K562 (cell line): ENCODE data around the gene CCDC54. TPM values are rescaled to one million over a fixed set of nuclear protein-coding genes. Genes with fewer than 3 reads are reported as not detected.

Source experiments
- ATAC-seq: fragments of 200-7000 bp; cut with Tn5 transposase; 3 replicates; pipeline ENCODE4 v1.9.1; 2020; ENCODE audit warnings: moderate library complexity
- Bru-seq: library from RNA; stranded (reverse); fragments of 400-500 nt; gene quantifications from one replicate; lab custom pipeline; 2021; lab: Mats Ljungman, UMichigan
- BruChase-seq, 2 experiments: library from RNA; stranded (reverse); fragments of 400-500 nt; gene quantifications; one replicate each; lab custom pipeline; 2021; lab: Mats Ljungman, UMichigan
- BruUV-seq: library from RNA; stranded (reverse); fragments of 400-500 nt; replicated peaks from 2 replicates; lab custom pipeline; 2021; lab: Mats Ljungman, UMichigan
- CTCF ChIA-PET: fragments of 300-600 bp; formaldehyde crosslinking; extraction: SDS; loops from one replicate; lab custom pipeline; 2021; ENCODE audit warnings: low intra/inter-chr PET ratio; lab: Yijun Ruan, JAX
- POLR2A ChIA-PET: fragments of 300-600, 350-650 bp; sonication (Branson Sonifier 250); formaldehyde crosslinking; extraction: SDS; loops from one replicate; lab custom pipeline; 2021; ENCODE audit warnings: antibody characterized with exemption, inconsistent platforms; lab: Yijun Ruan, JAX
- DNase-seq, 4 experiments: peaks; one replicate each; pipeline versions ENCODE4 v3.0.0 to v3.0.0-alpha.2; 2011 to 2018; ENCODE audit warnings: low spot score in 3 of 4, mixed read lengths in 3 of 4; ENCODE audit errors: extremely low read depth in 1 of 4
- FAIRE-seq: peaks from 2 replicates; lab custom pipeline; 2011; peaks lifted over from hg19 to GRCh38; lab: Jason Lieb, UNC
- H2AFZ ChIP-seq: 2 replicates; pipeline ENCODE4 v1.6.0; 2011; ENCODE audit warnings: low read depth, low read length, control low read depth, inconsistent platforms
- H3K27ac ChIP-seq: fragments of 200-600 bp; 3 replicates; pipeline ENCODE4 v1.8.0; 2011; ENCODE audit warnings: low read depth, mild to moderate bottlenecking, control low read depth, inconsistent platforms, low read length, moderate library complexity, mixed read lengths; ENCODE audit errors: extremely low read depth
- H3K27me3 ChIP-seq, 2 experiments: fragments of 300-600 bp in 1 of 2; 2 replicates in 1 of 2; 3 replicates in 1 of 2; pipeline versions ENCODE4 v1.6.0 to v1.8.0; 2011; ENCODE audit warnings: inconsistent platforms in 2 of 2, low read length in 2 of 2, mild to moderate bottlenecking in 1 of 2, mixed read lengths in 1 of 2, moderate library complexity in 1 of 2; ENCODE audit not compliant: control insufficient read depth in 2 of 2, insufficient read depth in 2 of 2
- H3K36me3 ChIP-seq: fragments of 300-600 bp; 3 replicates; pipeline ENCODE4 v1.8.0; 2011; ENCODE audit warnings: mild to moderate bottlenecking, low read length, inconsistent platforms; ENCODE audit not compliant: control insufficient read depth, insufficient read depth
- H3K4me1 ChIP-seq, 2 experiments: fragments of 200-600 bp in 1 of 2; replicated peaks in 1 of 2; 2 replicates in 1 of 2; 3 replicates in 1 of 2; pipeline versions ENCODE4 v1.5.1 to v1.8.0; 2011; ENCODE audit warnings: inconsistent platforms in 2 of 2, low read length in 2 of 2, mild to moderate bottlenecking in 1 of 2, mixed read lengths in 1 of 2, moderate library complexity in 1 of 2; ENCODE audit not compliant: control insufficient read depth in 2 of 2, insufficient read depth in 2 of 2
- H3K4me2 ChIP-seq: 2 replicates; pipeline ENCODE4 v1.6.1; 2011; ENCODE audit warnings: low read length, control low read depth, inconsistent platforms, mixed read lengths; ENCODE audit not compliant: insufficient read depth
- H3K4me3 ChIP-seq: fragments of 200-600 bp; sonication (generic), shearing (Covaris generic); 2 replicates; pipeline ENCODE4 v1.5.1; 2016; ENCODE audit warnings: control low read depth, inconsistent platforms
- H3K79me2 ChIP-seq: fragments of 200-600 bp; 3 replicates; pipeline ENCODE4 v1.8.0; 2011; ENCODE audit warnings: low read length, inconsistent platforms; ENCODE audit not compliant: control insufficient read depth, insufficient read depth
- H3K9ac ChIP-seq, 2 experiments: 2 replicates each; pipeline versions ENCODE4 v1.6.0 to v1.6.1; 2011; ENCODE audit warnings: low read depth in 2 of 2, low read length in 2 of 2, control low read depth in 1 of 2, inconsistent platforms in 1 of 2, mild to moderate bottlenecking in 1 of 2, mixed read lengths in 1 of 2; ENCODE audit not compliant: insufficient read depth in 1 of 2
- H3K9me1 ChIP-seq: one replicate; pipeline ENCODE4 v1.6.0; 2011; ENCODE audit warnings: inconsistent platforms, mild to moderate bottlenecking, low read length, moderate library complexity; ENCODE audit not compliant: control insufficient read depth, insufficient read depth
- H3K9me3 ChIP-seq: replicated peaks from 2 replicates; pipeline ENCODE4 v1.5.1; 2011; ENCODE audit warnings: low read depth, low read length, inconsistent platforms; ENCODE audit not compliant: control insufficient read depth, insufficient read depth
- H4K20me1 ChIP-seq: replicated peaks from 2 replicates; pipeline ENCODE4 v1.6.1; 2011; ENCODE audit warnings: low read length, inconsistent platforms, mixed read lengths; ENCODE audit not compliant: control insufficient read depth, insufficient read depth
- BCLAF1 ChIP-seq, 2 experiments: fragments of 450-650 bp in 1 of 2; IDR thresholded peaks; 2 replicates each; pipeline ENCODE4 v1.6.1; 2011 to 2017; ENCODE audit warnings: low read depth in 2 of 2, antibody characterized with exemption in 1 of 2, borderline replicate concordance in 1 of 2, low read length in 1 of 2, mild to moderate bottlenecking in 1 of 2, mixed read lengths in 1 of 2; ENCODE audit not compliant: control insufficient read depth in 1 of 2
- MITF ChIP-seq: IDR thresholded peaks from 2 replicates; pipeline ENCODE4 v1.6.1; 2014; ENCODE audit warnings: antibody characterized with exemption
- NR1H2 ChIP-seq: sonication (generic); formaldehyde crosslinking; IDR thresholded peaks from 2 replicates; pipeline ENCODE4 v1.4.0; 2020; ENCODE audit warnings: mild to moderate bottlenecking, missing genetic modification reagents
- PCBP1 ChIP-seq: fragments of 200-400 bp; formaldehyde crosslinking; IDR thresholded peaks from 2 replicates; pipeline ENCODE4 v1.6.1; 2018; ENCODE audit warnings: mild to moderate bottlenecking, low read depth, low read length; ENCODE audit not compliant: poor library complexity, severe bottlenecking
- SNIP1 ChIP-seq: fragments of 450-650 bp; IDR thresholded peaks from 2 replicates; pipeline ENCODE4 v1.7.1; 2017; ENCODE audit warnings: low read depth, mild to moderate bottlenecking
- STAT5B ChIP-seq: fragments of 250-450 bp; sonication (Bioruptor Pico); IDR thresholded peaks from 2 replicates; pipeline ENCODE4 v1.8.0; 2021; ENCODE audit warnings: mild to moderate bottlenecking, inconsistent platforms
- TEAD1 ChIP-seq, 2 experiments: fragments of 450-650 bp in 1 of 2; sonication (generic) in 1 of 2; formaldehyde crosslinking; IDR thresholded peaks; 2 replicates each; pipeline versions ENCODE4 v1.4.0 to v1.8.0; 2020 to 2022; ENCODE audit warnings: mild to moderate bottlenecking in 2 of 2, missing genetic modification reagents in 1 of 2
- TOE1 ChIP-seq, 2 experiments: fragments of 450-650 bp in 1 of 2; sonication (generic) in 1 of 2; formaldehyde crosslinking in 1 of 2; IDR thresholded peaks; 2 replicates each; pipeline versions ENCODE4 v1.7.1 to v1.8.0; 2016 to 2022; ENCODE audit warnings: borderline replicate concordance in 2 of 2, mild to moderate bottlenecking in 2 of 2, antibody characterized with exemption in 1 of 2, inconsistent platforms in 1 of 2, low read depth in 1 of 2, missing genetic modification reagents in 1 of 2, moderate library complexity in 1 of 2
- ZFP30 ChIP-seq: fragments of 250-450 bp; sonication (Bioruptor Pico); IDR thresholded peaks from 2 replicates; pipeline ENCODE4 v1.8.0; 2022; ENCODE audit warnings: moderate library complexity, mild to moderate bottlenecking, inconsistent platforms, borderline replicate concordance
- ZNF174 ChIP-seq: fragments of 250-450 bp; sonication (Bioruptor Pico); IDR thresholded peaks from 2 replicates; pipeline ENCODE4 v1.4.0; 2020; ENCODE audit warnings: mild to moderate bottlenecking
- ZNF76 ChIP-seq: fragments of 250-450 bp; sonication (Bioruptor Pico); IDR thresholded peaks from 2 replicates; pipeline ENCODE4 v1.4.0; 2020; ENCODE audit warnings: mild to moderate bottlenecking, moderate library complexity, borderline replicate concordance
- in situ Hi-C: fragments of 300-500 bp; cut with MboI; formaldehyde crosslinking; loops from 4 replicates; pipeline ENCODE4 v1.15.0; 2018; ENCODE audit warnings: inconsistent platforms, mixed read lengths
- intact Hi-C: fragments of 100-400 bp; cut with micrococcal nuclease; formaldehyde crosslinking; loops from 2 replicates; pipeline ENCODE4 v1.14.2; 2022
- long read RNA-seq, 3 experiments: library from polyadenylated mRNA in 2 of 3; library from RNA in 1 of 3; unstranded in 2 of 3; stranded (forward) in 1 of 3; transcript quantifications; one replicate each; pipeline ENCODE4 v2.0.0, GENCODE V29; 2019 to 2022
- polyA minus RNA-seq, 3 experiments: library from RNA; depleted of rRNA, polyadenylated mRNA; stranded (reverse); fragments of >200 nt; gene quantifications; 2 replicates each; pipeline ENCODE4 v1.2.3, GENCODE V29; 2011
- polyA plus RNA-seq, 8 experiments: library from polyadenylated mRNA; depleted of rRNA in 4 of 8; stranded (reverse) in 5 of 8; unstranded in 3 of 8; fragments of >200 nt; fragmentation: Nextera tagmentation in 2 of 8; fragmentation: Illumina TruSeq in 1 of 8; extraction: Ambion mirVana in 2 of 8; extraction: Trizol in 1 of 8; gene quantifications; 2 replicates each; pipeline versions ENCODE4 v1.2.1 to v1.2.3, GENCODE V29; 2011 to 2014; ENCODE audit warnings: inconsistent platforms in 1 of 8, missing spikeins in 1 of 8
- total RNA-seq, 7 experiments: library from RNA; depleted of rRNA in 6 of 7; stranded (reverse); fragments of >200 nt in 6 of 7; fragmentation: Illumina TruSeq in 2 of 7; extraction: Trizol in 2 of 7; gene quantifications; 2 replicates each; pipeline versions ENCODE4 v1.2.1 to v1.2.3, GENCODE V29; 2011 to 2021; ENCODE audit warnings: low replicate concordance in 1 of 7

Gene CCDC54
- not detected in 2 replicates for total RNA-seq (2011; cell fraction: chromatin; rRNA removed; ENCODE audit: low replicate concordance)
- total RNA-seq (2011; cell fraction: nucleolus; rRNA removed), result not detected in 2 replicates
- not detected in 2 replicates for total RNA-seq (2011; cell fraction: nucleoplasm; rRNA removed)
- total RNA-seq (2014; rRNA removed) (not detected in 2 replicates), total RNA-seq (2014; rRNA removed; fragmentation: Illumina TruSeq; extraction: Trizol) (not detected in 2 replicates), total RNA-seq (2015; rRNA removed; fragmentation: Illumina TruSeq; extraction: Trizol) (not detected in 2 replicates), total RNA-seq (2021) (not detected in 2 replicates), polyA plus RNA-seq (2011; rRNA removed) (not detected in 2 replicates), polyA plus RNA-seq (2014; fragmentation: Illumina TruSeq; extraction: Trizol) (not detected in 2 replicates), polyA plus RNA-seq (2014; fragmentation: Nextera tagmentation; extraction: Ambion mirVana) (not detected), polyA plus RNA-seq (2014; rRNA removed) (not detected in 2 replicates), polyA minus RNA-seq (2011; rRNA and poly(A)+ RNA removed) (not detected in 2 replicates), Bru-seq, nascent RNA (not detected), BruChase-seq, experiment 1, labeled RNA remaining after a 2-hour chase (not detected), BruChase-seq, experiment 2, labeled RNA remaining after a 6-hour chase (not detected)
- not detected in 2 replicates for polyA plus RNA-seq (2011; cell fraction: cytosol; rRNA removed)
- polyA plus RNA-seq (2011; cell fraction: nucleus; rRNA removed), result not detected in 2 replicates
- polyA plus RNA-seq (2012), result not detected in 2 replicates
- not detected in 2 replicates for polyA minus RNA-seq (2011; cell fraction: cytosol; rRNA and poly(A)+ RNA removed)
- not detected in 2 replicates for polyA minus RNA-seq (2011; cell fraction: nucleus; rRNA and poly(A)+ RNA removed)
- long read RNA-seq, experiment 1, result 0 reads
- long read RNA-seq, experiment 2, result 0 reads
- long read RNA-seq, experiment 3, result 0 reads

DNA sequence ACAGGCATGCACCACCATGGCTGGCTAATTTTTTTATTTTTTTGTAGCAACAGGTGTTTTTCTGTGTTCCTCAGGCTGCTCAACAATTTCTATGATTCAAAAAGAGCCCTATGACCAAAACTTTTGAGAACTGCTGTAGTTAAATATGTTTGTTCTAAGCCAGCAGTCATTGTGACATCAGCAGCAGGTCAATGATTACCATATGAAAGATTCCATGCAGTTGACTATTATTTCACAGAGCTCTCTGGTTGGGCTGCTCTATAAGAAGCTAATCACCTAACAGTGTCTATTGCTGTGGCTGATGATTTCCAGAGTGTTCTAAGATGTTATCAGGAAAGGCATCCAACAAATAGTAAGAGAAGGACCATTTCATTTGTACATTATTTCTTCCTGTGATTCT lies at the start of gene CCDC54:
CCDC54 (plus strand) TSS at position 289 of the 400 bp plus-strand sequence. CDS start 149 bp downstream, outside the sequence.
- Histone ChIP-seq H4K20me1 (no peaks in the 10 kb centered on the region), H3K79me2 (no peaks in the 10 kb centered on the region), H3K9me3 (no peaks in the 10 kb centered on the region), H3K9ac (no peak within 1 kb of the TSS), H3K4me1 (no peaks in the 10 kb centered on the region), H3K27me3 (no peaks in the 10 kb centered on the region), H3K4me3 (no peak within 1 kb of the TSS), H3K27ac (no peak within 1 kb of the TSS), H3K9me1 (no peaks in the 10 kb centered on the region), H3K36me3 (no peaks in the 10 kb centered on the region), H3K4me2 (no peak within 1 kb of the TSS), H2AFZ (no peak within 1 kb of the TSS)
- DNase-seq (no peak), ATAC-seq (no peak), FAIRE-seq (no peak)
- ChIA-PET POLR2A (no interaction called here), CTCF (no interaction called here)
- intact Hi-C loops (no loop called here), in situ Hi-C loops (no loop called here)
- TF ChIP-seq SNIP1 (no peak), ZNF174 (CRISPR knock-in tag) (no peak), NR1H2 (no peak), BCLAF1 (IDR thresholded peaks at IDR 0.05; ENCODE audit: borderline replicate concordance in 1 of 2, control insufficient read depth in 1 of 2, low read depth in 2 of 2, low read length in 1 of 2) (no peak), STAT5B (CRISPR knock-in tag) (no peak), TEAD1 (CRISPR knock-in tag; IDR thresholded peaks at IDR 0.05) (no peak), MITF (no peak), ZNF76 (CRISPR knock-in tag) (no peak), PCBP1 (no peak), TOE1 (IDR thresholded peaks at IDR 0.05; ENCODE audit: borderline replicate concordance) (no peak), TOE1 (CRISPR knock-in tag; IDR thresholded peaks at IDR 0.05; ENCODE audit: borderline replicate concordance, low read depth) (no peak), ZFP30 (no peak)
- BruUV-seq, result no TSS peak
